CMK (cell line): Measurements from ENCODE around the gene RNF10.
"Not testable (repeated sequence)": the region's sequence is repeated elsewhere in the genome, so short reads cannot be mapped to it uniquely, and the experiment has no call there.

Experiments
- DNase-seq: peaks from one replicate; pipeline ENCODE4 v3.0.0-alpha.2; 2010; ENCODE audit warnings: low read depth

Gene RNF10

DNA sequence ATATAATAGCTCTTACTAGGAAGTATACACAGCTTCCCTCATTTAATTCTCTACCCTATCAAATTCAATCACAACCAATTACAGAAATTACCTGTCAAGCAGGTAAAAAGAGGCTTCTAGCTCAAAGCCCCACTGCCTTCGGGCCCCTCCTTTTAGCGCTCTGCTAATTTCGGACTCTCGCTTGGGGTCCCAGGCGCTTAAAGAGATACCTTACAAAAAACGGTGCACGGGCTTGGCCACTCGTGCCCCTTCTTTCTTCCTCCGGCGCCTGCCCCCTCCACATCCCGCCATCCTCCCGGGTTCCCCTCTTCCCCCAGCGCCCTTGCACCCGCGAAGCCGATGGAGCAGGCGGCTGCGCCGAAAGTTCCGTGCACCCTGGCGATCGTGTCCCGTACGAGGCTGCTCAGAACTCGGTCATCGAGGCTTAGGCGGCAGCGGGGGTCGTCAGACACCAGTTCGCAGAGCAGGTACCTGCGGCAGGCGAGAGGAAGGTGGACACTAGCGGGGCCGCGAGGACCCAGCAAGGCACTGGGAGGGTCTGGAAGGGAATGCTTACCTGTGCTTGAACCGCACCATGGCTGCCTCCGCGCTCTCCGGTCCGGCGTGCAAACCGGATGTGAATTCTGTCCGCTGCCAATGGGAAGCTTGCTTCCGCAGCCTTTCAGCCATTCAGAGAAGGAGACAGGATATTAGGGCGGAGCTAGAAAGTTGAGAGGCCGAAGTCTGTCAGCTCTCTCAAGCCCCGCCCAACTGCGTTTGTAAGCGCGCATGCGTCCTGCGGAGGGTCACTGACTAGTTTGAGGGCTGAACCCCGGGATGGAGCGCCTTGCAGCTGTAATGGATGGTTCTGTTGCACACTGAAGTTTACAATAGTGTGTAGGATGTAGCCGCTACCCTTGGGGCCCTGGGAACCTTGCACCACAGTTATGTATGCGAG is 46.9 kb downstream of the RNF10 start, which contains the start of gene POP5:
Gene POP5 (minus strand): TSS at position 616 of the 937 bp plus-strand sequence. CDS start 40 bp downstream, at position 576.
- peak; percentile 95 for DNase-seq

DNA sequence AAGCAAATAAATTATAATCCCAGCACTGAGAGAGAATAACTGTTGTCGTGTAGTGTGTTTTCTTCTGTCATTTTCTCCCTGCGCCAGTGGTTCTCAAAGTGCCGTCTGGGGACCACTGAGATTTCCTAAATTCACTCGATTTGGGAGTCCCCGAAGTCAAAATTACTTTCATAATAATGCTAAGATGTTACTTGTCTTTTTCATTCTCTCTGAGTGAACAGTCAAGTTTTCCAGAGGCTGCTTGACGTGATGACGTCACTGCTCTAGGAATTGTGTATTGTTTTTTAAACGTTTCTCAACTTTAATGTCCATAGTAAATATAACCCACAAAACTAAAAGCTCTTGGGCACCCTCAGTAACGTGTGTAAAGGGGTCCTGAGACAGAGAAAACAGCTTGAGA is 47.8 kb downstream of the RNF10 start:
- no peak for DNase-seq

DNA sequence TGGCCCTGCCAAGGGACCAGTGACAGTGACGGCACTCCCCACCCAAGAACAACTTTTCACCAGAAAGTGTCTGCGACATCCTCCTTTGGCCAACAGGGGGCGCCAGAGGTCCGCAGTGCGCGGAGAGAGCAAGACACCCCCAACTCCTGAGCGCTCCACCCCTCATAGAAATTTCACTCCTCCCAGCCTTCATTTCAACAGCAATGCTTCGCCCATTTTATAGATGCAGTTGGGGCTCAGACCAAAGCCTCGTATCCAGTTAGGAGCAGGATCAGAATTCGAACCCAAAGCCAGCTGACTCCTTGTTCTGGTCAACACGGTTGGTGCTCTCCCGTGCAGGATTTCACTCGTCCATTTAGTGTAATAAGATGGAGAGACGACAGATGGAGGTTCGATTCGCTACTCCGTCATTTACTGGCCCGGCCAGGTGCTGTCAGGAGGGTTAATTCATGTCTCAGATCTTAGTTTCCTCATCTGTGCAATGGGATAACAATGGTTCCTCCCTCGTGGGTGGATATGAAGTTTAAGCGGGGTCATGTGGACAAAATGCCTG is 49.4 kb downstream of the RNF10 start:
- peak; percentile 54 for DNase-seq

- no peak for DNase-seq
These were observed 50.4 kb downstream of the RNF10 start for GRCh38 chr12:120584343-120585149.

DNA sequence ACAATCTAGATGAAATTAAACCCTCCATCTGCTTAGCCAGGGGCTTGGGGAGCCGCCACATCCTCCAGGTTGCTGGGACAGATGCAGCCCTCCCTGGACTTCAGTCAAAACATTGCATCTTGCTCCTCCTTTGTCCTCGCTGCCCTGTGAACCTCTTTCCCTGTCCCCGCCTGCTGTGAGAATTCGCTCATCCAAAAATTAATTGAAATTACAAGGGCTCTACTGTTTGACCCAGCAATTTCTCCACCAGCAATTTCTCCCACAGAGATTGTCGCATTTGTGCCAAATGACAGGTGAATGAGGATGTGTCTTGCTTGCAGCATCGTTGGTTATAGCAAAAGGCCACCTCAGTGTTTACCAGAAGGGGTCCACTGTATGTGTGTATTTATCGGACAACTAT is 52.0 kb downstream of the RNF10 start:
- DNase-seq = no peak

GRCh38 chr12:120586860-120587259 is 52.7 kb downstream of the RNF10 start:
- DNase-seq = no peak

- DNase-seq = no peak
These were observed 54.2 kb downstream of the RNF10 start for GRCh38 chr12:120588371-120588770.

DNA sequence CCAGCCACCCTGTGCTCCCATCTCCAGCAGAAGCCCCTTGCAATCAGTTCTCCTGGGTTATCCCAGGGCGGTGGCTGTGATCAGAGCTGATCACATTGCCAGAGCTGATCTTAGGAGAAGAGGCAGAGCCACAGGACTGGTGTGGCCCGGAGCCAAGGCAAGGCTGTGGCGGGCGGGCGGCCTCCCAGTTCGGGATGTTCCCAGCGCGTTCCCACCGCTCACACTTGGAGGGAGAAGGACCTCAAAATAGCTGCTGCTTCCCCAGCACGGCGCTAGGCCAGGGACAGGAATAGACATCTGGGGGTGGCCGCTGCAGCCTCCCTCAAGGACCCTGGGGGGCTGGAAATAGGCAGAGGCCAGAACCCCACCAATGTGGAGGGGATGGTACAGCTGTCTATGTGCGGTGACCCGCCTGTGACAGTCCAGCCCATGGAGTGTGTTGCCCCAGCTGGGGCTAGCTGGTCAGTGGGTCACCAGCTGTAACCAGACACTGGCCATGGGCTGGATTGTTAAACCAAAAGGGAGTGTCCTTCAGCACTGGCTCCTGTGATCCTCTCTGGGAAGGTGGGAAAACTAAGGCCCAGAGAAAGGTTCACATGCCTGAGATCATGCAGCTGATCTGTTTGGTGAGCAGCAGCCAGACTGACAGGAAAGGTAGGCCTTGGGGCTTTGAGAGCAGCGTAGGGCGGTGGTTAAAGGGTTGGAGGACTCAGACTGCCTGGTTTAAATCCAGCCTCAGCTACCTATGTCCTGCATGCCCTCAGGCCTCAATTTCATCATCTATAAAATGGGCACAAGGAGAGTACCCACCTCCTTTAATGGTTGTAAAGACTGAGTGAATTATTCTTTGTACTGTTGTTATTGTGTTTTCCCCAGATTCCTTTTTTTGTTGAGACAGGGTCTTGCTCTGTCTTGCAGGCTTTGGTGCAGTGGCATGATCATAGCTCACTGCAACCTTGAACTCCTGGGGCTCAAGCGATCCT is 55.1 kb downstream of the RNF10 start:
- DNase-seq = no peak

GRCh38 chr12:120590741-120591407 is 56.7 kb downstream of the RNF10 start:
- no peak for DNase-seq

DNA sequence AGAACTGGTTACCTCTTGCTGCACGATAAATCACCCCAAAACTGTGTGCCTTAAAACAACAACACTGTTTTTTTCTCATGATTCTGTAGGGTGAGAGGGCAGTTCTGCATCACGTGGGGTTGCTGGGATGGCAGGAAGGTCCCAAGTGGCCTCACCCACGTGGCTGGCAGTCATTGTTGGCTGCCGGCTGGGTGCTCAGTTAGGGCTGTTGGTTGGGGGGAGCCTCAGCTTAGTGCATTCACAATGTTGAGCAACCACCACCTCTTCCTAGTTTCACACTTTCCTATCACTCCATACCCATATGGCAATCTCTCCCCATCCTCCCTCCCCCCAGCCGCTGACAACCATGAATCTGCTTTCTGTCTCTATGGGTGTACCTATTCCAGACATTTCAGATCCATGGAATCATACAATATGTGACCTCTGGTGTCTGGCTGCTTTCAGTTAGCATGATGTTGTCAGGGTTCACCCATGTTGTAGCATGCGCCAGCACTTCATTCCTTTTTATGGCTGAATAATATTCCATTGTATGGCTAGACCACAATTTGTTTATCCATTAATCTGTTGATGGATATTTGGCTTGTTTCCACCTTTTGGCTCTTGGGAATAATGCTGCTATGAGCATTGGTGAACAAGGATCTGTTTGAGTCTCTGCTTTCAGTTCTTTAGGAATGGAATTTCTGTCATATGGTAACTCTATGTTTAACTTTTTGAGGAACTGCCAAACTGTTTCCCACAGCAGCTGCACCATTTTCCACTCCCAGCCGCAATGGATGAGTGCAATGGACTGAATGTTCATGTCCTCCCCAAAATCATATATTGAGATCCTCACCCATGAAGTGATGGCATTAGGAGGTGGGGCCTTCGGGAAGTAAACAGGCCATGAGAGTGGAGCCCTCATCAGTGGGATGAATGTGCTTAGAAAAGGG is 58.2 kb downstream of the RNF10 start:
- DNase-seq = no peak

DNA sequence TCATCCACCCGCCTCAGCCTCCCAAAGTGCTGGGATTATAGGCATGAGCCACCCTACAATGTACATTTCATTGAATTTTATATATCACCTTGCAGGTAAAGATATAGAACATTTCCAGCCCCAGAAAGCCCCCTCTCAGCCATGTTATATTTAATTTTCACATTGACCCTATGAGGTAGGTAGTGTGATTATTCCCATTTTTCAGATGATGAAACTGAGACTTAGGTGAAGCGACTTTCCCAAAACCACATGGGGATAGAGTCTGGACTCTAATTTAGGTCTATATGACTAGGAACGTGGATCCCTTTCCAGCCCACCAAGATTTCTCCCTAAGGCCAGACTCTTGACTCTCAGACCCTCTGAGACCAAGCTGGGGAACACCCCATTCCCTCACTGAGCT is 62.7 kb downstream of the RNF10 start:
- DNase-seq = no peak

DNA sequence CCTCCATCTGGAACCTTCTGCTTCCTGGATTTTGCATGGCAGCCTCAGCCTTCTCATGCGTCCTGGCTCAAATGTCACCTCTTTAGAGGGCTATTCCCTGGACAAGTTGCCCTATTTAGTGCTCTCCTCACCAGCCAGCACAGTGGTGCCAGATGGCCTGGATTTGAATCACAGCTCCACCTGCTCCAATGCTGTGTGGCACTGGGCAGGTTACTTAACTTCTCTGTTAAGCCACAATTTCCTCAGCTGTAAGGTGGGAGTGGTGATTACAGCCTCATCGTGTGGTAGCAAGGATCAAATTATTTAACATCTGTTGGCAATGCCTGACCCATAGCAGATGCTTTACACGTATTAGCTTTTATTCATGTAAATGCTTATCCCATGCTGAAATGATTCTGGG is 63.7 kb downstream of the RNF10 start:
- DNase-seq = no peak

- no peak for DNase-seq
These were observed 64.7 kb downstream of the RNF10 start for GRCh38 chr12:120598674-120599463.

DNA sequence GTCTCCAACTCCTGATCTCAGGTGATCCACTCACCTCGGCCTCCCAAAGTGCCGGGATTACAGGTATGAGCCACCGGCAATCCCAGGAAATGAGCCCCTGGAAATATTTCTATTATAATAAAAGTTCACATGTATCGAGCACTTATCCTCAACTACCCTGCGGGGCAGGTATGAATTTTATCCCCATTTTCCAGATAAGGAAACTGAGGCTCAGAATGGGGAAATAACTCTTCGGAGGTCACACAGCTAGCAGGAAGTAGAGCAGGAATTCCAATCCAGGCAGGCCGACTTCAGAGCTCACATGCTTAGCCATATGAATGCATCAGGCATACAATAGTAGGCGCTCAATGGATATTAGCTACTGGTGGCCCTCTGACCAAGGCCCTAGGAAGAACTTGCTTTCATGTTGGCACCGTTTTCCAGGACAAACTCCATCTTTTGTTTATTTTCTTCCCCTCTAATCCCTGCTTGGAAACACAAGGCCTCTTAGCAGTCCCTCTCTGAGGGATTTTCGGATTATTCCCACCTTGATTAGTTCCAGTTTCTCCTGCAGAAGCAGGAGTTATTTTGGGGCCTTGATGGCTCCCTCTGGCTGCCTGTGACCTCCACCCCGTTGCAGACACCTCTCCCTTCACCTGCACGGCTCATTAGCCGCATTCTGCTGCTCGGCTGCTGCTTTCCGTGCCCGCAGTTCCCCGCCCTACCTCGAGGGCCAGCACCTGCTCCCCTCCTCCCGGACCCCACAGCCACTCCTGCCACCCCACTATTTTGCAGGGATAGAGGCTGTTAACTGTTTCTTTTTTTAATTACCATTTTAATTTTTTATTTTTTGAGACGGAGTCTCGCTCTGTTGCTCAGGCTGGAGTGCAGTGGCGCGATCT is 65.8 kb downstream of the RNF10 start:
- no peak for DNase-seq

DNA sequence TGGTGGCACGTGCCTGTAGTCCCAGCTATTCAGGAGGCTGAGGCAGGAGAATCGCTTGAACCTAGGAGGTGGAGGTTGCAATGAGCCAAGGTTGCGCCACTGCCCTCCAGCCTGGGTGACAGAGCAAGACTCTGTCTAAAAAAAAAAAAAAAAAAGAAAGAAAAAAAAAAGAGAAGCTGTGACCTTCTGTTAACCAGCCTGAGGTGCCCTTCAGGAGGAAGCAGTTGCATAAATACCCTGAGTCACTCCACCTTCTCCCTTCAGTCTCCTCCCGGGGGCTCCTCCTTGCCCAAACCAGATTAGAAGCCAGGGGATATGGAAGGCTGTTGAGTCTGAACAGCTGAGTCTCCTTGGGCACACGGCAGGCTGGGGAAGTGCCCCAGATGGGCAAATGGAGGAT is 68.3 kb downstream of the RNF10 start:
- not testable (repeated sequence) for DNase-seq

DNA sequence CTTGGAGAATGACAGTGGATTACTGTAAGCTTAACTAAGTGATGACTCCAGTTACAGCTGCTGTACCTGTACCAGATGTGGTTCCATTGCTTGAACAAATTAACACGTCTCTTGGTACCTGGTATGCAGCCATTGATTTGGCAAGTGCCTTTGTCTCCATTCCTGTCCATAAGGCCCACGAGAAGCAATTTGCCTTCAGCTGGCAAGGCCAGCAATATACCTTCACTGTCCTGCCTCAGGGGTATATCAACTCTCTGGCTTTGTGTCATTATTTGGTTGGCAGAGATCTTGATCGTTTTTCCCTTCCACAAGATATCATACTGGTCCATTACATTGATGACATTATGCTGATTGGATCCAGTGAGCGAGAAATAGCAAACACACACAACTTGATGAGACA is 76.4 kb downstream of the RNF10 start:
- DNase-seq = no peak

DNA sequence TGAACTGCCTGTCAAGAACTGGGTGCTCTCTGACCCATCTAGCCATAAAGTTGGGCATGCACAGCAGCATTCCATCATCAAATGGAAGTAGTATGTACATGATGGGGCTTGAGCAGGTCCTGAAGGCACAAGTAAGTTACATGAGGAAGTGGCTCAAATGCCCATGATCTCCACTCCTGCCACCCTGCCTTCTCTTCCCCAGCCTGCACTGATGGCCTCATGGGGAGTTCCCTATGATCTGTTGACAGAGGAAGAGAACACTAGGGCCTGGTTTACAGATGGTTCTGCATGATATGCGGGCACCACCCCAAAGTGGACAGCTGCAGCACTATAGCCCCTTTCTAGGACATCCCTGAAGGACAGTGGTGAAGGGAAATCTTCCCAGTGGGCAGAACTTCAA is 77.4 kb downstream of the RNF10 start:
- DNase-seq = not testable (repeated sequence)

- no peak for DNase-seq
These were observed 80.7 kb downstream of the RNF10 start for GRCh38 chr12:120614848-120615247.
